HUDEP-2 (cell line): ENCODE data around the gene USP1.

Experiments
- DNase-seq, 76 experiments: peaks; one replicate each; lab custom pipeline; 2025; ENCODE audit not compliant: unreplicated experiment in 76 of 76; lab: John Stamatoyannopoulos, UW

Gene USP1

GRCh38 chr1:62484824-62485468 is 48.1 kb downstream of the USP1 start:
- DNase-seq = no peak

- DNase-seq = no peak
Observed at GRCh38 chr1:62487956-62488355, 51.1 kb downstream of the USP1 start.

GRCh38 chr1:62492521-62492920 is 55.7 kb downstream of the USP1 start:
- no peak for DNase-seq

GRCh38 chr1:62493656-62494055 is 56.8 kb downstream of the USP1 start:
- DNase-seq = no peak

- no peak for DNase-seq
Observed at GRCh38 chr1:62494137-62494536, 57.3 kb downstream of the USP1 start.

- DNase-seq = no peak
Observed at GRCh38 chr1:62500210-62500609, 63.4 kb downstream of the USP1 start.
